Activated T-cell treated with anti-CD3 and anti-CD28 coated beads for 1 hour (primary cell): ENCODE data around the gene LDLRAD4.
"Not testable (repeated sequence)": the region's sequence is repeated elsewhere in the genome, so short reads cannot be mapped to it uniquely, and the experiment has no call there.

Source experiments
- DNase-seq: peaks from one replicate; pipeline ENCODE4 v3.0.0-alpha.2; 2020; ENCODE audit warnings: low read depth

Gene LDLRAD4

GRCh38 chr18:13603304-13604019 is 384.9 kb downstream of the LDLRAD4 start:
- DNase-seq = no peak

GRCh38 chr18:13604786-13605185 is 386.2 kb downstream of the LDLRAD4 start:
- no peak for DNase-seq

- no peak for DNase-seq
Measured at GRCh38 chr18:13605477-13605876, 386.9 kb downstream of the LDLRAD4 start.

- DNase-seq = no peak
Measured at GRCh38 chr18:13605901-13606300, 387.3 kb downstream of the LDLRAD4 start.

GRCh38 chr18:13606604-13607254 is 388.2 kb downstream of the LDLRAD4 start:
- no peak for DNase-seq

- DNase-seq = not testable (repeated sequence)
Measured at GRCh38 chr18:13608024-13608562, 389.5 kb downstream of the LDLRAD4 start.

- no peak for DNase-seq
Measured at GRCh38 chr18:13608791-13609532, 390.4 kb downstream of the LDLRAD4 start.

- DNase-seq = no peak
Measured at GRCh38 chr18:13610555-13611141, 392.1 kb downstream of the LDLRAD4 start.

- no peak for DNase-seq
Measured at GRCh38 chr18:13611142-13611600, 392.6 kb downstream of the LDLRAD4 start.

- no peak for DNase-seq
Measured at GRCh38 chr18:13611601-13612195, 393.1 kb downstream of the LDLRAD4 start.

- peak; percentile 54 for DNase-seq
Measured at GRCh38 chr18:13612196-13612997, 393.8 kb downstream of the LDLRAD4 start.

GRCh38 chr18:13613099-13613498 is 394.5 kb downstream of the LDLRAD4 start:
- no peak for DNase-seq

GRCh38 chr18:13613591-13614501 is 395.3 kb downstream of the LDLRAD4 start:
- DNase-seq = no peak

- DNase-seq = no peak
Measured at GRCh38 chr18:13614641-13615288, 396.2 kb downstream of the LDLRAD4 start.

- no peak for DNase-seq
Measured at GRCh38 chr18:13615432-13615861, 396.9 kb downstream of the LDLRAD4 start.

- DNase-seq = no peak
Measured at GRCh38 chr18:13616041-13616440, 397.5 kb downstream of the LDLRAD4 start.

- DNase-seq = no peak
Measured at GRCh38 chr18:13616525-13617035, 398.0 kb downstream of the LDLRAD4 start.

- no peak for DNase-seq
Measured at GRCh38 chr18:13617826-13618515, 399.4 kb downstream of the LDLRAD4 start.
